Measurements from ENCODE around the gene RAB33B. TPM values are rescaled to one million over a fixed set of nuclear protein-coding genes. Genes with fewer than 3 reads are reported as not detected.

Gene RAB33B
- polyA plus RNA-seq, 3 donors: 5.8 to 8.1 (median 6.0) TPM

GRCh38 chr4:139489638-139490037 lies 35.7 kb downstream of the RAB33B start:
- no peaks in the 10 kb centered on the region for H4K20me1 ChIP-seq (ENCODE audit: insufficient read depth, low read length)
- no peak overlapping the region for H3K27ac Mint-ChIP-seq
- H3K4me1 Mint-ChIP-seq: peaks cover 5% of the 10 kb centered on the region
- intact Hi-C loops (cut with micrococcal nuclease): no loop called here
- H3K9ac ChIP-seq (ENCODE audit: insufficient read depth, low read length, poor library complexity, severe bottlenecking): no peak overlapping the region
- peaks cover under 1 to 3% of the 10 kb centered on the region in 2 donors for H3K4me1 ChIP-seq (ENCODE audit: control insufficient read depth in 1 of 2, insufficient read depth in 2 of 2, low read length in 2 of 2)
- peaks cover 0 to 1% (median 0%) of the 10 kb centered on the region in 3 donors for H3K27me3 Mint-ChIP-seq (ENCODE audit: low read depth in 3 of 3)
- H3K4me3 ChIP-seq (replicated peaks in 1 of 3; ENCODE audit: low read depth in 2 of 3, low read length in 3 of 3): no peak overlapping the region
- TF ChIP-seq CTCF (IDR thresholded peaks at IDR 0.05): no peak
- peaks cover 0 to 3% (median 0%) of the 10 kb centered on the region in 7 donors for H3K9me3 Mint-ChIP-seq
- DNase-seq: no peak
- H3K36me3 Mint-ChIP-seq: peaks cover 0 to 3% of the 10 kb centered on the region in 2 donors
- no peak overlapping the region for H3K4me2 ChIP-seq (replicated peaks; ENCODE audit: extremely low read depth, low read length, poor library complexity, severe bottlenecking)
- no peaks in the 10 kb centered on the region for H3K36me3 ChIP-seq (replicated peaks in 1 of 2; ENCODE audit: control insufficient read depth in 1 of 2, insufficient read depth in 2 of 2, low read length in 2 of 2)
- no peaks in the 10 kb centered on the region for H3K9me3 ChIP-seq (replicated peaks in 1 of 2; ENCODE audit: control insufficient read depth in 1 of 2, insufficient read depth in 1 of 2, low read length in 2 of 2)
- no peaks in the 10 kb centered on the region for H3K79me2 ChIP-seq (ENCODE audit: insufficient read depth, low read length)
- H3K4me3 Mint-ChIP-seq: no peak overlapping the region
- no peak overlapping the region for H3K27ac ChIP-seq (ENCODE audit: low read depth in 1 of 2, low read length in 2 of 2)
- no peaks in the 10 kb centered on the region for H3K27me3 ChIP-seq (ENCODE audit: control insufficient read depth in 2 of 2, insufficient read depth in 2 of 2, low read length in 2 of 2)
- no peak overlapping the region for H2AFZ ChIP-seq (ENCODE audit: insufficient read depth, low read depth, low read length, poor library complexity, severe bottlenecking)

- no peaks in the 10 kb centered on the region for H3K36me3 ChIP-seq (replicated peaks in 1 of 2; ENCODE audit: control insufficient read depth in 1 of 2, insufficient read depth in 2 of 2, low read length in 2 of 2)
- Mint-ChIP-seq H3K4me3 (no peak overlapping the region), H3K27ac (no peak overlapping the region), H3K4me1 (peaks cover 2% of the 10 kb centered on the region), H3K27me3 (ENCODE audit: low read depth in 3 of 3) (peaks cover 0 to 1% (median 0%) of the 10 kb centered on the region in 3 donors), H3K9me3 (peaks cover 0 to 4% (median 0%) of the 10 kb centered on the region in 7 donors), H3K36me3 (peaks cover 0 to 3% of the 10 kb centered on the region in 2 donors)
- intact Hi-C loops (cut with micrococcal nuclease): no loop called here
- H3K27ac ChIP-seq (ENCODE audit: low read depth in 1 of 2, low read length in 2 of 2): no peak overlapping the region
- DNase-seq: no peak
- H3K9me3 ChIP-seq (replicated peaks in 1 of 2; ENCODE audit: control insufficient read depth in 1 of 2, insufficient read depth in 1 of 2, low read length in 2 of 2): no peaks in the 10 kb centered on the region
- H3K4me1 ChIP-seq (ENCODE audit: control insufficient read depth in 1 of 2, insufficient read depth in 2 of 2, low read length in 2 of 2): no peaks in the 10 kb centered on the region
- H3K27me3 ChIP-seq (ENCODE audit: control insufficient read depth in 2 of 2, insufficient read depth in 2 of 2, low read length in 2 of 2): no peaks in the 10 kb centered on the region
- TF ChIP-seq CTCF (IDR thresholded peaks at IDR 0.05): no peak
- H3K9ac ChIP-seq (ENCODE audit: insufficient read depth, low read length, poor library complexity, severe bottlenecking): no peak overlapping the region
- no peaks in the 10 kb centered on the region for H3K79me2 ChIP-seq (ENCODE audit: insufficient read depth, low read length)
- no peak overlapping the region for H2AFZ ChIP-seq (ENCODE audit: insufficient read depth, low read depth, low read length, poor library complexity, severe bottlenecking)
- H3K4me3 ChIP-seq (replicated peaks in 1 of 3; ENCODE audit: low read depth in 2 of 3, low read length in 3 of 3): no peak overlapping the region
- H3K4me2 ChIP-seq (replicated peaks; ENCODE audit: extremely low read depth, low read length, poor library complexity, severe bottlenecking): no peak overlapping the region
- no peaks in the 10 kb centered on the region for H4K20me1 ChIP-seq (ENCODE audit: insufficient read depth, low read length)
- 100% methylated on average over 1 of the region's 2 CpGs for WGBS (ENCODE audit: insufficient coverage)
These were observed 38.5 kb downstream of the RAB33B start for GRCh38 chr4:139492429-139492828.

All from CD14-positive monocyte (primary cell).